HFF-Myc (cell line): Measurements from ENCODE around the gene MSI2.

ENCODE experiments used
- DNase-seq: peaks from one replicate; pipeline ENCODE4 v3.0.0-alpha.2; 2011; ENCODE audit warnings: low read depth; ENCODE audit errors: extremely low read depth
- H3K4me3 ChIP-seq: replicated peaks from 2 replicates; pipeline ENCODE4 v1.5.1; 2011; ENCODE audit warnings: low read depth, mild to moderate bottlenecking, control low read depth, low read length
- TF ChIP-seq, protein P1 (sequence below): IDR thresholded peaks from 2 replicates; pipeline ENCODE4 v1.5.1; 2012; ENCODE audit warnings: mild to moderate bottlenecking, low read depth, low read length, control low read depth; ENCODE audit errors: missing control alignments

MSI2 gene

DNA sequence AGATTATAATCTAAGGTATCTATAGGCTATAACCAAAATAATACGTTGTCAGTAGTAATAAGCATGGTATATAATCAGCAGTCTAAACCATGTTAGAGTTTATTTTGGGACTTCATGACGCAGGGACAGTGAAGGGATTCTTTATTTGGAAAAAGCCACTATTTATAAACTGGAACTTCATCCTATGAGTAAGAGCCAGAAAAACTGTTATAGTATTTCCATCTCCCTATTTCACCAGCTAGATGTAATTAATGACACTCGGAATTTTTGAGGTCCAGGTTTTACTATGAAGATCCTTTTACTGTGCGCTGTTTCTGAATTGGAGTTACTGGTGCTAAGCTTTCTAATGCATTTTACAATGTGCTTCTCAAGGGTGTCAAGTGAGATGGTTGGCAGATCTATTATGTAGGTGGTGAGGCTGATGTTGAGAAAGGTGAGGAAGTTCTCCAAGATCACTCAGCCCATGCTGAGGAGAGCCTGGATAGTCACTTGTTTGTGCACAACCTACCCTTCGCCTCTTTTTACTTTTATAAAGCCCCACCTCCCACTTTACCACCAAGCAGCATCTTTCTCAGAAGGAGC lies 149.3 kb downstream of the MSI2 start:
- no peak overlapping the region for H3K4me3 ChIP-seq
- TF ChIP-seq, protein P1, sequence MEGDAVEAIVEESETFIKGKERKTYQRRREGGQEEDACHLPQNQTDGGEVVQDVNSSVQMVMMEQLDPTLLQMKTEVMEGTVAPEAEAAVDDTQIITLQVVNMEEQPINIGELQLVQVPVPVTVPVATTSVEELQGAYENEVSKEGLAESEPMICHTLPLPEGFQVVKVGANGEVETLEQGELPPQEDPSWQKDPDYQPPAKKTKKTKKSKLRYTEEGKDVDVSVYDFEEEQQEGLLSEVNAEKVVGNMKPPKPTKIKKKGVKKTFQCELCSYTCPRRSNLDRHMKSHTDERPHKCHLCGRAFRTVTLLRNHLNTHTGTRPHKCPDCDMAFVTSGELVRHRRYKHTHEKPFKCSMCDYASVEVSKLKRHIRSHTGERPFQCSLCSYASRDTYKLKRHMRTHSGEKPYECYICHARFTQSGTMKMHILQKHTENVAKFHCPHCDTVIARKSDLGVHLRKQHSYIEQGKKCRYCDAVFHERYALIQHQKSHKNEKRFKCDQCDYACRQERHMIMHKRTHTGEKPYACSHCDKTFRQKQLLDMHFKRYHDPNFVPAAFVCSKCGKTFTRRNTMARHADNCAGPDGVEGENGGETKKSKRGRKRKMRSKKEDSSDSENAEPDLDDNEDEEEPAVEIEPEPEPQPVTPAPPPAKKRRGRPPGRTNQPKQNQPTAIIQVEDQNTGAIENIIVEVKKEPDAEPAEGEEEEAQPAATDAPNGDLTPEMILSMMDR, result no peak
- no peak for DNase-seq

DNA sequence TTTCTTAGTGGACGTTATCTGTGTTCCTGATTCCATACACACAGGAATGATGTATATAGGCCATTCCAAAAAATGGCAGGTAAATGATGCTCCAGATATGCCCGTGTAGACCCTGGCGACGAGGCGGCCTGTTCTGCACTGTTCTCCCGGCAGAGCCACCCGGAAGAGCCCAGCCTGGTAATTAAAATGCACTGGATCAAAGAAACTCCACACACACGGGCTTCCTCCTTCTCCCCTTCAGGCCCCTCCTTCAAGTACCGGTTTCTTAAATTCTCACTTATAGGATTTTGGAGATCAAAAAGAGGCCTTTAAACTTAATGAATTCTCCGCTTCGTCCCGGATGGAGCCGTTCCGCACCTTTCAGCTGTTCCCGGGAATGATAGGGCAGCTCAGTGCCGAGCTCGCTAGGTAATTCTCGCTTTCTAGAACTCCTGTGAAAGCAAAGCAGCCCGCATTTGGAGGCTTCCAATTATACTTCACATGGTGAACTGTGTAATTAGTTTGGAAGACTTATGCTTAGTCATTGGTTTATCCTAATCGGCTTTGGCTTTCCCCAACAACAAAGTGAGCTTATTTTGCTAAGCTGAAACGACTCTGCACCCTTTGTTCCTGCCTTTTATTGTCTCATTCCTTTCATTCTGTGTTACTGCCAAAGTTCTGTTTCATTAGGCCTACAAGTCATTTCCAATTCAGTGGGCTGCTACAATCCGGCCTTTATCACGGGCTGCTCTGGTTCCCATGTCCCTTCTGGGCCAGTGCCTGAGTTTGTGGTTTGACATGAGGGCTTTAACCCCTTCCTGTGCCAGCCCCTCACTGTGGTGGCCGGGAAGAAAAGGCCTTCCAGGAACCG lies 150.0 kb downstream of the MSI2 start:
- DNase-seq, result no peak
- H3K4me3 ChIP-seq, result no peak overlapping the region
- TF ChIP-seq, protein P1, result no peak

DNA sequence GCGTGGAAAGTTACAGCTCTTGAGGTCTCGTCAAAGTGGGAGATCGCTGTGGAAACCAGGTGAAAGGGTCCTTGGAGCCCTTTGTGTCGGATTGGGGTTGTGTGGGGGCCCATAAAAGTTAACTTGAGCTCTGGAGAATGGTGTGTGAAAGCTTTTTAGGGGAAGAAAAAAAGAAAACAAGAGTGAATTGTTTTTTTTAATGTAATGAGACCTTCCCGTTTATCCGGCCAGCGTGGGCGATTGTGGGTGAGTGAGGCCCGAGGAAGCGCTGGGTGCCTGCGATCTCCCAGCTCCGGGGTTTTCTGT lies 150.6 kb downstream of the MSI2 start:
- TF ChIP-seq, protein P1, result no peak
- no peak for DNase-seq

DNA sequence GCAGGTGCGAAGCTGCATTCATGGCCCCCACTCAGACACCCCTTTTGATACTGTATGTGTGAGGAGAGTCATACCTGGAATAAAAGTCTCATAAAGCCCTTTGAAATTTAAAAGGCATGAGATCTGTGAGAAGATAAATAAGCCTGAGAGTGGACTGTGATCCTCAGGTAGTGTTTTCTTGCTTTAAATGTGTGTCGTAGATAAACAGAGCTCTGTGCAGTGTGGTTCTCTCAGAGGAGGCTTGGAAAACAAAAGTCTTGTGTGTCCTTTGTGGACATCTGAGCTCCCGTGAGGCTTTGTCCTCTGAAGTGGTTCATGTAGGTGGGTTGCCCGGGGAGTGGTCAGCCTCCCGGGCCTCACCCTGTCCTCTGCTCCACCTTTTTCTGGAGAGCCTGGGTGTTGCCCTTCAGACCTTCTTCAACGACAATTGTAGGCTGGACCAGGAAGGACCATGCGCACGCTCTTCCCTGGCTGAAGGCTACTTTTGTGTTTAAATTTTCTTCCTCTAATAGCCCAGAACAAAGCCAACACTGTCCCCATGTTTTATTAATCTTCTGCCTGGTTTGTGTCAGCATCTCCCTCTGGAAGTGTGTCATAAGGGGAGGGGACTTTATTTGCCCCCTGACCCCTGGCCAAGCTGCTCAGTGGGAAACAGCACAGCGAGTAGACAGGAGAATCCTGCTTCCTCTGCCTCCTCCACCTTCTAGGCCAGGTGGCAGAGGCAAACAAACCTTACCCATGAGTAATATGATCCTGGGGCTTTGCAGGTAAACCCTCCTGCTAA lies 151.2 kb downstream of the MSI2 start:
- TF ChIP-seq, protein P1, result no peak
- DNase-seq, result no peak
- no peak overlapping the region for H3K4me3 ChIP-seq

More for the DNA sequence above, 150.6 kb downstream of the MSI2 start:
- no peak overlapping the region for H3K4me3 ChIP-seq

DNA sequence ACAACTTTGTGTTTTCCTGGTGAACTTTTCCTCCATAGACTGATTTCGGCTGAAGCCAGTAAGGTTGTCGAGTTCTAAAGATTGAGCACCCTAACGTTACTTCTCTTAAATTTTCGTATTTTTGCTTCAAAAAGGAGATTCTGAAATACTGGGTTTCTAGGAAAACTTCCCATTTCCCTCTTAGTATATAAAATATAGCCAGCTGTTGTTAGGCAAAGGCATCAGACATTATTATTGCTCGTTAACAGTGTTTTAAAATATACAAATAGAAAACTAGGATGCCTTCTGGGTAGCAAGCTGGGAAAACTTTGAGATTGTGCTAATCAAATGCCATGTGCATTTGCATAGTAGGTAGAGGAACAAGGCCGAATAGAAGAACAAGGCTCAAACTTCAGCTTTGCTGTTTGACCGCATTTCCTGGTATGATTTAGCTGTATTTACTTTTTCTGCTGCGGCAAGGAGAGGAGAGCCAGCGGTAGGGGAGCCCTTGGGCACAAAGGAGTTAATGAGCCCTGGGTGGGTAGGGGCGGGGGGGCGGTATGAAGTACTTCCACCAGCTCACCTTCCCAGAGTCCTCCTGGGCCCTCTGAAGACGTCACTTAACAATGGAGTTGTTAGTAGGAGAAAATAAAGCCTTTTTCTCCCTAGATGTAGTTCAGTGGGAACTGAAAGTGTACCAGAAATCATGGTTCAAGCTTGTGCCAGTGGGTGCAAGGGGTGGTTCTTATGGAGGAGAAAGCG lies 151.9 kb downstream of the MSI2 start:
- TF ChIP-seq, protein P1, result no peak
- DNase-seq, result no peak
- H3K4me3 ChIP-seq, result no peak overlapping the region

DNA sequence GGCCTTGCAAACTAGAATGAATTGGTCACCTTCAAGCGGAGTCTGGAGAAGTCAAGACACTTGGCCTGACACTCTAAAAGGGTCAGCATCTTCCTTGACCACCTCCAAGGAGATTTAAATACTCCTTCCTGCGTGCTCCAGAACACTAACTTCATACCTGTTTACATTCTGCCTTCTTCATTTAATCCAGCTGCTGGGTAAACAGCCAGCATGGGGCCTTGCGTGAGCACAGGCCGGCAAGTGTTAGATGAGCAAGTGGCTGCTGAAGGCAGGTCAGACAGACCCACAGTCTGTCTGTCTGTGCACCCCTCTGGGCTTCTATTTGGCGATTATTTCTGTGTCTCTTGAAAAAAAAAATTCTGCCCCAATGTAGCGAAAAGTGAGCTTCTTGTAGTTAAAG lies 153.8 kb downstream of the MSI2 start:
- TF ChIP-seq, protein P1, result no peak
- DNase-seq, result no peak
- no peak overlapping the region for H3K4me3 ChIP-seq
